GM18520 (cell line): ENCODE results near the gene EML6.

Source experiments
- ATAC-seq: cut with Tn5 transposase; IDR thresholded peaks from one replicate; pipeline ENCODE4 v1.9.1; 2021; ENCODE audit not compliant: unreplicated experiment

EML6 gene

DNA sequence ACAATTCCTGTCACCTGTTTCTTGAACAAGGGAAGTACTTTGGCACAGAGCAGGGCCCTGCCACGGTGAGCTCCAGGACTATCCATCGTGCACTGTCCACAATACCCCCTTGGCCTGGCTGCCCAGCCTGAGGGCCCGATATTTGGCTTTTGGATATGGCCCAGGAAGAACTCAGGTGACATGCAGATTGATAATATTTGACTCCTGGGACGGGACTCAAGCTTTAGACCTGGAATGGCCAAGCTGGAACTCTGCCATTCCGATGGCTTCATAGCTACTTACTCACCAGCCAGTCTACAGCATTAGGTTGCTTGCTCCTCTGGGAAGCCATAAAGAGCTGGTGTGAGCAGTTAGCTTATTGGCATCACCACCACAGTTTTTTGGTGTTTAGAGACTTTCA lies 26.6 kb downstream of the EML6 start:
- ATAC-seq, result no peak

GRCh38 chr2:54752439-54752838 lies 29.0 kb downstream of the EML6 start:
- no peak for ATAC-seq

DNA sequence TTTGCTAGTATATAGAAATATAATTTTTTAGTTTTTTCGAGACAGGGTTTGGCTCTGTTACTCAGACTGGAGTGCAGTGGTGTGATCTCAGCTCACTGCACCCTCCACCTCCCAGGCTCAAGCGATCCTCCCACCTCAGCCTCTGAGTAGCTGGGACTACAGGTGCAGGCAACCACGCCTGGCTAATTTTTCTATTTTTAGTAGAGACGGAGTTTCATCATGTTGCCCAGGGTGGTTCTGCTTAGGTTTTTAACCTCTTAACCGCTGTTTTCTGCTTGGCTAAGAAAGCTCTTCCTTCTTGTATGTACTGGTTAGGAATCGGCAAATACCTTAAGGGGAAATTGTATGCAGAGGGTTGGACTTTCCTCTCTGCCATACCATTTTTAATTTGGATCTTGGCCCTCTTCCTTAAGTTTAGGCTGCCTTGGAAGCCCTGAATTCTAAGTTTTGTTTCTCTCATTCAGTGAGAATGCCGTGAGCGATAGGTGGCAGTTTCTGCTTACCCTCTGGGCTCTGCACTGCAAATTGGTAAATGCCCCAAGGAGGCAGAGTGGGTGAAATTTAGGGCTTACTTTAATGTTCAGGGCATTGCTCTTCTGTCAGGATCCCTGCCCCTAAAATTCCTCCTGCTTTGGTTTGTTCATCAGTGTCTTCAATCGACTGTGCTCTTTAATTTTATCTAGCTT lies 32.3 kb downstream of the EML6 start:
- no peak for ATAC-seq

DNA sequence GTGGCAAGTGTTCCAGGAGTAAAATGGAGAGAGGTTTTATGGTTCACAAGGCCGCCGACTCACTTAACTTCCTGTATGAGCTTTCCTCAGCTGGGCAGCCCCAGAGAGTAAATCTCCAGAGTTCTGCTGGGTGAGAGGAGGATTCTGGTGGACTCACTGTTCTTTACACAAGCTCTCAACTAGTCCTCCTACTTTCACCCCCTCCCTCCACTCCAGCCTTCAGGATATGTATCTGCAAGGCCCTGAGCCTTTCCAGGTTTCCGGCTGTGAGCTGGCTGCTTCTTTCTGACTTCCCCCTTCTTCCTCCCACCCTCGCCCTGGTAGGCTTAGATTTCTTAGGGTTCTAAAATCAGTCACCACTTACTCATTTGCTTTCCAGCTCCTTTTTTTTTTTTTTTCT lies 34.0 kb downstream of the EML6 start:
- no peak for ATAC-seq

- ATAC-seq, result no peak
Measured at GRCh38 chr2:54758951-54759350, 35.5 kb downstream of the EML6 start.

- no peak for ATAC-seq
Measured at GRCh38 chr2:54760310-54760709, 36.8 kb downstream of the EML6 start.

GRCh38 chr2:54763636-54764291 lies 40.3 kb downstream of the EML6 start:
- no peak for ATAC-seq

DNA sequence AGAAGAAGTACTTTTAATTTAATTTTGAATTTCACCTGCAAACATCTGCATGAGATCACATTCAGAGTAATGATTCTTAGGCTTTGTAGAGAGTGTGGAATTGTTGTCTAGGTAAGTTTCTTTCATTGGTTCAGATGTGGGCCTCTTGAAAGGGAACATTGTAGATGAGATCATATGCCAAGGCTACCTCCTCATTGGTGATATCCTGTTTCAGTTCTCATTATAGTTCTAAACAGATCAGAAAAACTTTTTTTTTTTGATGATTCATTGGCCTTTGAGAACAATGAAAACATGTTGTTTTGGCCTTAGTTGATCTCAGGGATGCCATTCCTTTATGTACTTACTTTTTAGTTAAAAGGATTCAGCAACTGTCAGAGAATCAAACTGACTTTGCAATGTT lies 44.5 kb downstream of the EML6 start:
- ATAC-seq, result no peak

DNA sequence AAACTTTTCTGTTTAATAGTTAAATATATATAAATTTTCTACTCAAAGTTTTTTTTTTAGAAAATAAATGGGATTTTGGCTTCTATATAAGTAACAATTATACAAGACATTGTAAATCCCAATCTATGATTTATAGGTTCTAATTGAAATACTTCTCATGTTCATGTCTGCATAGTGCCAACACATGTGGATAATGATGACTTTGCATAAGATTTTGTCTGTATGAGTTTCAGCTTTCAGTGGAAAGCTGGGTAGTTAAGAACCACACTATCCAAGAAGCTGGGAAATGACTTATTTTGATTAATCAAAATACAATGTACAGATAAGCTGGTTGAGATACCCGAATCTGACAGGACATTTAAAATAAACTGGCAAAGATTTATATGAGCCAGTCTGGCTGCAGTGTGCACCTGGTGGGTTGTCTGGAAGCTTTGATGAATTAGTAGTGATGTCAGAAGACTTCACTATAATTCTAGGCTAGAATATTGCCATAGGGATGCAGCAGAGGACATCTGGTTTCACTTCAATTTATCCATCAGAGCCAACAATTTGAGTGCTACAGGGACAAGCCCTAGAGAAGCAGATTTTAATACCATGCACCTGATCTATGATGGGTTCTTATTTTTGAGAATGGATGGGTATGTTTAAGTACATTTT lies 45.4 kb downstream of the EML6 start:
- ATAC-seq, result no peak

DNA sequence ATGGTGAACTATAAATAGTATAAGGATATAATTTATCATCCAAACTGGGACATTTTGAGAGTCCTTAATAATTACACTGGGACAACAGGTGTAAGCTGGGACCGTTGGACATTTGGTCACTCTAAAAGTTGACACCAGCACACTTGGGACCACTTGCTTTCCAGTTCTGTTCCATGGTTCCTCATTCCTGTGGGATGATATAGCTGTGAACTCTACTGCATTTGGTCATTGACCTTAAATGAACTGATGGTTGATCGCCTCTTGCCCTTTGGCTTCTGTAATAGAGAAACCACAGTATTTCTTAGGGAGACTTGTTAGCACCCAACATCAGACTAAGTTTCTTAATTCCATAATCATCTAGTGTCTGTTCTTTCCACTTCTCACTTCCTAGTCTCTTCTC lies 46.7 kb downstream of the EML6 start:
- no peak for ATAC-seq

GRCh38 chr2:54770676-54771075 lies 47.2 kb downstream of the EML6 start:
- ATAC-seq, result no peak

DNA sequence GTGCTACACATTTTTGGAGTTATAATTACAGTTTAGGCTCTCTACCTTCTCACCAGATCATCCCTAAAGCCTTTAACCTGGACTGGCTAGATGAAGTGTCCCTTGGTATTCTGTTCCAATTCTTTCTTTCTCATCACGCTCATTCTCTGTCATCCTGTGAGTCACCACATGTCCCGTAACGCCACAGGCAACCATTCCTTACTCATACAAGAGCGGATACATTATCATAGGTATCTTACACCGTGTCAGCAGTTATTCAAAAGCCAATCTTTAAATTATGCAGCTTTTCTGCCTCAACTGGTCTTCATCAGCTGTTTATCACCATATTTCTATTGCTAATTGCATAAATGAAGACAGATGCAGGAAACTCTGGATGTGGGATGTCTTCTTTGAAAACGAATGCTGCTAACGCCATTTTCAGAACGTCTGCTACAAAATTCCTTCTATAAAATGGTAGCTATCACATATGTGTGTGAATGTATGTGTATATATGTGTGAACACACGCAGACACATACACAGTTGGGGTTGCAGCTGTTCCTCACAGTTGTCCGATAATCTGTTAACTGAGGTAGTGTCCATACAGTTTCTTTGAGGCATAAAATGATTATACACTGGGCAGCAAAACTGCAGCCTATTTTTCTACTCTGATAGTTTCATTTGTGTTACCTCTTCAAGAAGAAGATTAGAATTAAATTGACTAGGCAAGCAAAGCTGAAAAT lies 47.9 kb downstream of the EML6 start:
- ATAC-seq, result no peak

DNA sequence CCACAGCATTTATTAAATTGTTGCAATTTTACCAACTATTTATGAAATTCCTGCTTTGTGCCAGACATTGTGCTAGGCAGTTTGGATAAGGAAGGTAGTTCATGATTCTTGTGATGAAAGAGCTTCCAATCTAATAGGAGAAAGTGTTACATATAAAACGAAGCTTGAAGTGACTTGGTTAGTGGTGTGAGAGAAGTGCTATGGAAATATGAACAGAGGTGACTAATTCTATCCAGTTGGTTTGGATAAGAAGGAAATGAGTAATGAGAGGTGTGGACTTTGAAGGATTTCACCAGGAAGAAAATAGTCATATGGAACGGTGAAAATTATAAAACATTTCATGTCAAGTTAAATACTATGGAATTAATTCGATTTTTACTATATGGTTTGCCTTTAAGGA lies 48.6 kb downstream of the EML6 start:
- no peak for ATAC-seq

- no peak for ATAC-seq
Measured at GRCh38 chr2:54772531-54772930, 49.1 kb downstream of the EML6 start.

- no peak for ATAC-seq
Measured at GRCh38 chr2:54773233-54773632, 49.8 kb downstream of the EML6 start.

DNA sequence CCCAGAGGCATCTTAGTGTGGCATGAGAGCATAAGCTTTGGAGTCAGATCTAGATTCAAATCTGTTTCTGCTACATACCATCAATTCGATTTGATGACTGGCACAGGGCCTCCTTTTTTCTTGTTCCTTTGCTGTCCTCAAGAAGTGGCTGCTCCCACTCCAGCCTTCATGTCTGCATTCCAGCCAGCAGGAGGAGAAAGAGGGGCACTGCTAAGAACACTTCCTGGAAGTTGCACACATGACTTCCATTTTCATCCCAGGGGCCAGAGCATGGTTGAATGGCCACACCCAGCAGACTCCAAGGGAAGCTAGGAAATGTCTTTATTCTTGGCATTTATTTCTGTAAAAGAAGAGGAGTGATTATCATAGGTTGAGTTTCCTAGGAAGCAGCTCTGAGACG lies 50.4 kb downstream of the EML6 start:
- ATAC-seq, result no peak

- no peak for ATAC-seq
Measured at GRCh38 chr2:54775710-54776109, 52.2 kb downstream of the EML6 start.

DNA sequence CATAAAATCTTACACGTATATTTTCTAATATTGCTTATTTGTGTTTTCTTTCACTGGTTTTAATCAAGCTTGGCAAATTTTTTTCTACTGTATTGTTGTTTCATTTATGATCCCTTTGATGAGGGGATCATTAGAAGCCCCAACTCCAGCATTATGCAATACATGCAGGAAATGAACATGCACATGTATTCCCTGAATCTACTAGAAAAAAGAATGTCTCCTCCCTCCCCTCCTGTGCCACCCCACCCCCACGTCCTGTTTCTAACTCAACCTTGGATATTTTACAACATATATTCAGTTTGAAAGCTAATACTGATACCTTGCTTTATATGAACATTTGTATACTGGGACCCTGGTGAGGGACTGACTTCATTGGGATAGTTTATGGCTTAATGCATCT lies 53.0 kb downstream of the EML6 start:
- no peak for ATAC-seq

- no peak for ATAC-seq
Measured at GRCh38 chr2:54783349-54783748, 59.9 kb downstream of the EML6 start.

DNA sequence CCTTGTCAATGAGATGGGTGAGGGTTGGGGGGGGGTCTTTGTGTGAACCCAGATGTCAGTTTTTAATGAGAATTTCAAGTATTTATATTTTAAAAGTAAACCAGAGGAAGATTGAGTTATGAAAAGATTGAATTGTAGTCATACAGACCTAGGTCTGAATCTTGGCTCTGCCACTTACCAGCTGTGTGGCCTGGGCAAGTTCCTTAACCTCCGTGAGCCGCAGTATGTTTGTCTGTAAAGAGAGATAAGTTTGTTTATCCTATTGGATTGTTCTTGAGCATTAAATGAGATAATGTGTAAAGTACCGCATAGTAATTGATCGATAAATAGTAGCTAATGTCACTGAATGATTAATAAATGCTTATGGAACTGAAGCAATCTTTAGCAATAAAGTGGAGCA lies 63.8 kb downstream of the EML6 start:
- ATAC-seq, result no peak

DNA sequence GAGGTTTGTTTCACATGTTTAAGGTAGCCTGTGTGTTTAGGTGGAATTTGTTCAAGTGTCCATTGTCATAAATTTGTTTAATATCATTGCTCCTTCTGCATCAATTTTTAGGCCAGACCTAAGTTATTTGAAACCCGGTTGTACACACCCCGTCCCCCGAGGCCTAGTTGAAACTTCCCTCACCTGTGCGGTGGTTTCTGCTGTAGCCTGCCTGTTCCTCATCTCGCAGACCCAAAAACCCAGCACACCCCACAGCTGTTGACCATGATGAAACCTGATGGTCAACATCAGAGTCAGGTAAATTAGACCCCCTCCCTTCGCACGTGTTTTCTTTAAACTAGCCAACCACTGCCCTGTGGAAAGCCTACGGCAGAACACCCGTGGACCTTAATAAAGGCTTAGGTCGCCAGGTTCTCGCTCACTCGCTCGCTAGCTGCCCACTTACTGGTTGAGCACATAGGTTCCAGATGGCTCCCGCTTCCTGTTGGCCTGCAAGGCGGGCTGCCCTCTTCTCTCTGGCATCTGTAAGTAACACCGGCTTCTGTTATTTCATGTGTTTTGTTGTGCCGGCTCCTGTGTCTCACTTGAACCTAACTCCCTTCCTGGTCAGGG lies 64.4 kb downstream of the EML6 start:
- ATAC-seq, result no peak
